H1 (cell line): Measurements from ENCODE around the gene MSL1. TPM values are rescaled to one million over a fixed set of nuclear protein-coding genes. Genes with fewer than 3 reads are reported as not detected.

ENCODE experiments used
- RBBP5 ChIP-seq: IDR thresholded peaks from 2 replicates; pipeline ENCODE4 v1.7.1; 2012; ENCODE audit warnings: low read depth, mild to moderate bottlenecking, inconsistent platforms, low read length, moderate library complexity, borderline replicate concordance
- polyA plus RNA-seq, 7 experiments: library from polyadenylated mRNA; depleted of rRNA in 3 of 7; stranded (reverse) in 5 of 7; unstranded in 2 of 7; fragments of >200 nt in 5 of 7; fragments of 200-250 nt in 2 of 7; gene quantifications; 1 replicate in 5 of 7; 2 replicates in 1 of 7; 4 replicates in 1 of 7; pipeline versions ENCODE4 v1.2.1 to v1.2.3, GENCODE V29; 2011 to 2013; ENCODE audit warnings: missing spikeins in 2 of 7, mixed read lengths in 2 of 7
- total RNA-seq: library from RNA; stranded (reverse); fragmentation: NEBNext Ultra II Directional; extraction: Animal tissue kit (Norgen Biotek cat#: 25700); gene quantifications from 2 replicates; pipeline ENCODE4 v1.2.1, GENCODE V29; 2021
- TF ChIP-seq, protein P1 (sequence below): IDR thresholded peaks from 2 replicates; pipeline ENCODE4 v1.6.1; 2012; ENCODE audit warnings: inconsistent platforms
- TF ChIP-seq, protein P2 (sequence below): IDR thresholded peaks from 2 replicates; pipeline ENCODE4 v1.6.1; 2011; ENCODE audit warnings: low read depth, mild to moderate bottlenecking, low read length; ENCODE audit not compliant: insufficient read depth
- TF ChIP-seq, protein P3 (sequence below): IDR thresholded peaks from 2 replicates; pipeline ENCODE4 v1.6.1; 2011; ENCODE audit warnings: low read length, improper control_type of control experiment

Gene MSL1
- total and polyA plus RNA-seq, 2 of the 8 experiments (the other 6 are each of a cell fraction or from before 2014, with no cell fraction given): 24.1 to 66.5 TPM

DNA sequence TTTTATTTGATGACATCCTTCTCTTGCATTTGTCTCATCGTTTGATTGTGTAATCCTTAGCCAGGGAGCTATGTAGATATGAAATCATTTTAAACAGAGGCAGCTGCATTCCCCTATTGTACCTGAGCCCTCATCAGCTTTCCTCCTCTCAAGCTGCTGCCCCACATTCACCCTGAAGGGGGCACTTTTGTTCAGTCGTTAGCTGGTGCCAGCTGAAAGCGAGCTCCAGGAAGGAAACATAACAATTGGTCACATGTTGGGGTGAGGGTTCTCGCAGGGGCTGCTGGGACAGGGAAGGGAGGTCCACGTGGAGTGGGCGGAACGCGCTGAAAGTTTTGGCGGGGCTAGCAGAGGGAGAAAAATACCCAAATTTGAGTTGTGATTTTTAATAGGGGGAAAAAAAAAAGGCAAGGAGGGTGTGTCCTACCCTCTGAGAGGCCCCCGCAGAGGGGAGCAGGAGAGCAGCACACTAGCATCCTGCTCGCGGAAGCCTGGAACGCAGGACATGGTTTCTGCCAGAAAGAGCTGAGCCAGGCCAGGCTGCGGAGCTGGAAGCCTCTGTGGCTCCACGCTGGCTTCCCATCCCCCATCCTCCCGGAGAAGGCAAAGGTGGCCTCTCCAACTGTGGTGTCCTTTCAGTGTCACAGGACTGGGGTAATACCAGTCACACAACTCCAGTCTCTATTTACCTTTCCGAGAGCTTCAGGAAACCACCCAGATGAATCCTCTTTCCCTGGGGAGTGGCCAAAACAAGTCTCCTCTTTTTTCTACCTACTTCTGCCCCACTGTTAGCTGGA is 8.5 kb upstream of the MSL1 start (continued):
- peak; percentile 84; the same call in 1 of the 2 replicates for TF ChIP-seq RBBP5
- TF ChIP-seq, protein P1, sequence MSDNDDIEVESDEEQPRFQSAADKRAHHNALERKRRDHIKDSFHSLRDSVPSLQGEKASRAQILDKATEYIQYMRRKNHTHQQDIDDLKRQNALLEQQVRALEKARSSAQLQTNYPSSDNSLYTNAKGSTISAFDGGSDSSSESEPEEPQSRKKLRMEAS: peak; percentile 95
- TF ChIP-seq, protein P2, sequence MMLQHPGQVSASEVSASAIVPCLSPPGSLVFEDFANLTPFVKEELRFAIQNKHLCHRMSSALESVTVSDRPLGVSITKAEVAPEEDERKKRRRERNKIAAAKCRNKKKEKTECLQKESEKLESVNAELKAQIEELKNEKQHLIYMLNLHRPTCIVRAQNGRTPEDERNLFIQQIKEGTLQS: peak; percentile 82
- TF ChIP-seq, protein P3, sequence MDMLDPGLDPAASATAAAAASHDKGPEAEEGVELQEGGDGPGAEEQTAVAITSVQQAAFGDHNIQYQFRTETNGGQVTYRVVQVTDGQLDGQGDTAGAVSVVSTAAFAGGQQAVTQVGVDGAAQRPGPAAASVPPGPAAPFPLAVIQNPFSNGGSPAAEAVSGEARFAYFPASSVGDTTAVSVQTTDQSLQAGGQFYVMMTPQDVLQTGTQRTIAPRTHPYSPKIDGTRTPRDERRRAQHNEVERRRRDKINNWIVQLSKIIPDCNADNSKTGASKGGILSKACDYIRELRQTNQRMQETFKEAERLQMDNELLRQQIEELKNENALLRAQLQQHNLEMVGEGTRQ: peak; percentile 91
